IPS-20b (cell line): Measurements from ENCODE around the gene ARID3A.
"Not testable (repeated sequence)": the region's sequence is repeated elsewhere in the genome, so short reads cannot be mapped to it uniquely, and the experiment has no call there.

ENCODE experiments used
- H3K27ac ChIP-seq: one replicate; pipeline ENCODE4 v1.5.1; 2013; ENCODE audit warnings: low read length
- H3K27me3 ChIP-seq: 2 replicates; pipeline ENCODE4 v1.6.1; 2013; ENCODE audit warnings: mild to moderate bottlenecking, low read length, inconsistent platforms; ENCODE audit not compliant: insufficient read depth
- H3K36me3 ChIP-seq: 2 replicates; pipeline ENCODE4 v1.6.1; 2013; ENCODE audit warnings: low read depth, mild to moderate bottlenecking, inconsistent platforms, low read length, moderate library complexity; ENCODE audit not compliant: insufficient read depth
- H3K4me1 ChIP-seq: 2 replicates; pipeline ENCODE4 v1.6.1; 2013; ENCODE audit warnings: mild to moderate bottlenecking, control low read depth, inconsistent platforms, low read length, moderate library complexity; ENCODE audit not compliant: insufficient read depth
- H3K4me3 ChIP-seq: 2 replicates; pipeline ENCODE4 v1.5.1; 2013; ENCODE audit warnings: mild to moderate bottlenecking, low read length, inconsistent platforms
- H3K9ac ChIP-seq: 2 replicates; pipeline ENCODE4 v1.6.1; 2013; ENCODE audit warnings: low read depth, mild to moderate bottlenecking, inconsistent platforms, low read length, moderate library complexity
- H3K9me3 ChIP-seq: 2 replicates; pipeline ENCODE4 v1.6.1; 2013; ENCODE audit warnings: mild to moderate bottlenecking, low read depth, low read length, inconsistent platforms; ENCODE audit not compliant: insufficient read depth

ARID3A gene

GRCh38 chr19:925526-926322 lies at the start of gene ARID3A:
TSS of gene ARID3A (plus strand) at chr19:926035. CDS start at chr19:929529, 3,494 bp downstream.
- peak within 1 kb of the TSS; percentile 79; the same call in 1 of the 2 replicates for H3K9ac ChIP-seq
- peaks cover 32% of the 10 kb centered on the region for H3K27me3 ChIP-seq
- peak within 1 kb of the TSS; percentile 81 for H3K27ac ChIP-seq
- H3K36me3 ChIP-seq: peaks cover 6% of the 10 kb centered on the region; the same call in 1 of the 2 replicates
- peak within 1 kb of the TSS; percentile 82 for H3K4me3 ChIP-seq
- no peaks in the 10 kb centered on the region for H3K4me1 ChIP-seq
- no peaks in the 10 kb centered on the region for H3K9me3 ChIP-seq

GRCh38 chr19:876089-876488 lies 49.7 kb upstream of the ARID3A start:
- Histone ChIP-seq H3K9ac (no peak overlapping the region), H3K36me3 (peaks cover 11% of the 10 kb centered on the region), H3K27ac (no peak overlapping the region), H3K27me3 (no peaks in the 10 kb centered on the region), H3K4me1 (no peaks in the 10 kb centered on the region), H3K4me3 (no peak overlapping the region), H3K9me3 (no peaks in the 10 kb centered on the region)

GRCh38 chr19:876780-877314 lies 49.0 kb upstream of the ARID3A start:
- H3K36me3 ChIP-seq: peaks cover 17% of the 10 kb centered on the region
- no peak overlapping the region for H3K4me3 ChIP-seq
- H3K4me1 ChIP-seq: no peaks in the 10 kb centered on the region

GRCh38 chr19:877992-878660 lies 47.7 kb upstream of the ARID3A start:
- H3K36me3 ChIP-seq: peaks cover 28% of the 10 kb centered on the region
- not testable (repeated sequence) for H3K9me3 ChIP-seq, H3K27me3 ChIP-seq, H3K4me1 ChIP-seq, H3K9ac ChIP-seq, H3K4me3 ChIP-seq, H3K27ac ChIP-seq

More at GRCh38 chr19:876780-877314, 49.0 kb upstream of the ARID3A start:
- Histone ChIP-seq H3K27me3 (no peaks in the 10 kb centered on the region), H3K9me3 (no peaks in the 10 kb centered on the region), H3K27ac (no peak overlapping the region), H3K9ac (no peak overlapping the region)

- not testable (repeated sequence) for H3K9me3 ChIP-seq, H3K27ac ChIP-seq, H3K27me3 ChIP-seq, H3K4me1 ChIP-seq, H3K4me3 ChIP-seq, H3K9ac ChIP-seq
- peaks cover 32% of the 10 kb centered on the region for H3K36me3 ChIP-seq
Observed at GRCh38 chr19:878751-879561, 46.9 kb upstream of the ARID3A start.

- Histone ChIP-seq H3K9me3 (no peaks in the 10 kb centered on the region), H3K4me3 (no peak overlapping the region), H3K4me1 (no peaks in the 10 kb centered on the region), H3K27ac (no peak overlapping the region), H3K9ac (no peak overlapping the region), H3K27me3 (no peaks in the 10 kb centered on the region), H3K36me3 (peaks cover 34% of the 10 kb centered on the region)
Observed at GRCh38 chr19:879711-880438, 46.0 kb upstream of the ARID3A start.

GRCh38 chr19:881385-882071 lies 44.3 kb upstream of the ARID3A start:
- H3K36me3 ChIP-seq: peaks cover 42% of the 10 kb centered on the region
- H3K27me3 ChIP-seq: no peaks in the 10 kb centered on the region
- H3K9me3 ChIP-seq: no peaks in the 10 kb centered on the region
- H3K4me3 ChIP-seq: no peak overlapping the region
- H3K27ac ChIP-seq: no peak overlapping the region
- no peaks in the 10 kb centered on the region for H3K4me1 ChIP-seq
- H3K9ac ChIP-seq: no peak overlapping the region

GRCh38 chr19:882871-883497 lies 42.9 kb upstream of the ARID3A start:
- no peaks in the 10 kb centered on the region for H3K4me1 ChIP-seq
- no peak overlapping the region for H3K4me3 ChIP-seq
- H3K9ac ChIP-seq: no peak overlapping the region
- peaks cover 52% of the 10 kb centered on the region for H3K36me3 ChIP-seq
- H3K9me3 ChIP-seq: no peaks in the 10 kb centered on the region
- no peak overlapping the region for H3K27ac ChIP-seq
- H3K27me3 ChIP-seq: no peaks in the 10 kb centered on the region

- Histone ChIP-seq H3K4me3 (no peak overlapping the region), H3K9me3 (no peaks in the 10 kb centered on the region), H3K9ac (no peak overlapping the region), H3K27ac (no peak overlapping the region), H3K27me3 (no peaks in the 10 kb centered on the region), H3K36me3 (peaks cover 56% of the 10 kb centered on the region), H3K4me1 (no peaks in the 10 kb centered on the region)
Observed at GRCh38 chr19:883661-884211, 42.1 kb upstream of the ARID3A start.
